ENCODE measurements around the gene KCTD5. TPM values are rescaled to one million over a fixed set of nuclear protein-coding genes. Genes with fewer than 3 reads are reported as not detected.
"Not testable (repeated sequence)": the region's sequence is repeated elsewhere in the genome, so short reads cannot be mapped to it uniquely, and the experiment has no call there.

Gene KCTD5
- polyA plus RNA-seq, 1 donor (not counting 4 experiments of a cell fraction or from before 2014, with no cell fraction given), result 29.0 TPM

DNA sequence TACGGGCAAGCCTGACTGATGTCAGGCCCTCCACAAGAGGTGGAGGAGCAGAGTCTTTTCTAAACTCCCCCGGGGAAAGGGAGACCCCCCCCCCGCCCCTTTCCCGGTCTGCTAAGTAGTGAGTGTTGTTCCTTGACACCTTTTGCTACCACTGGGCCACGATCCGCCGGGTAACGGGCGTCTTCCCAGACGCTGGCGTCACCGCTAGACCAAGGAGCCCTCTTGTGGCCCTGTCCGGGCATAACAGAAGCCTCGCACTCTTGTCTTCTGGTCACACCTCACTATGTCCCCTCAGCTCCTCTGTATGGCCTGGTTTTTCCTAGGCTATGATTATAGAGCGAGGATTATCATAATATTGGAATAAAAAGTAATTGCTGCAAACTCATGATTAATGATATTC, 12.3 kb upstream of the KCTD5 start:
- H3K27ac ChIP-seq (ENCODE audit: control insufficient read depth, insufficient read depth, low read length); H3K4me2 ChIP-seq (ENCODE audit: control insufficient read depth, extremely low read depth, insufficient read depth, low read depth, low read length); H3K9me3 ChIP-seq (ENCODE audit: control insufficient read depth, low read depth, low read length); H3K27me3 ChIP-seq (ENCODE audit: control insufficient read depth, extremely low read depth, insufficient read depth, low read length); FAIRE-seq; H3K4me3 ChIP-seq (ENCODE audit: control insufficient read depth in 2 of 3, extremely low read depth in 1 of 3, insufficient read depth in 2 of 3, low read depth in 1 of 3, low read length in 3 of 3); H4K20me1 ChIP-seq (ENCODE audit: control insufficient read depth, extremely low read depth, insufficient read depth, low read length); H3K9me1 ChIP-seq (ENCODE audit: control insufficient read depth, extremely low read depth, insufficient read depth, low read length); dilution Hi-C loops (cut with MboI; ENCODE audit: extremely low pct_ligation_motif_present, low sequenced_read_pairs); DNase-seq (ENCODE audit: low read depth, low spot score); H2AFZ ChIP-seq (ENCODE audit: control insufficient read depth, low read length); H3K9ac ChIP-seq (ENCODE audit: control insufficient read depth, extremely low read depth, insufficient read depth, low read length); H3K36me3 ChIP-seq (ENCODE audit: control insufficient read depth in 2 of 2, extremely low read depth in 1 of 2, insufficient read depth in 2 of 2, low read length in 2 of 2): not testable (repeated sequence)
- Histone ChIP-seq H3K79me2 (ENCODE audit: control insufficient read depth, insufficient read depth, low read length) (peaks cover 12% of the 10 kb centered on the region), H3K4me1 (ENCODE audit: control insufficient read depth, extremely low read depth, insufficient read depth, low read length) (peaks cover 13% of the 10 kb centered on the region)
- TF ChIP-seq, protein P1, sequence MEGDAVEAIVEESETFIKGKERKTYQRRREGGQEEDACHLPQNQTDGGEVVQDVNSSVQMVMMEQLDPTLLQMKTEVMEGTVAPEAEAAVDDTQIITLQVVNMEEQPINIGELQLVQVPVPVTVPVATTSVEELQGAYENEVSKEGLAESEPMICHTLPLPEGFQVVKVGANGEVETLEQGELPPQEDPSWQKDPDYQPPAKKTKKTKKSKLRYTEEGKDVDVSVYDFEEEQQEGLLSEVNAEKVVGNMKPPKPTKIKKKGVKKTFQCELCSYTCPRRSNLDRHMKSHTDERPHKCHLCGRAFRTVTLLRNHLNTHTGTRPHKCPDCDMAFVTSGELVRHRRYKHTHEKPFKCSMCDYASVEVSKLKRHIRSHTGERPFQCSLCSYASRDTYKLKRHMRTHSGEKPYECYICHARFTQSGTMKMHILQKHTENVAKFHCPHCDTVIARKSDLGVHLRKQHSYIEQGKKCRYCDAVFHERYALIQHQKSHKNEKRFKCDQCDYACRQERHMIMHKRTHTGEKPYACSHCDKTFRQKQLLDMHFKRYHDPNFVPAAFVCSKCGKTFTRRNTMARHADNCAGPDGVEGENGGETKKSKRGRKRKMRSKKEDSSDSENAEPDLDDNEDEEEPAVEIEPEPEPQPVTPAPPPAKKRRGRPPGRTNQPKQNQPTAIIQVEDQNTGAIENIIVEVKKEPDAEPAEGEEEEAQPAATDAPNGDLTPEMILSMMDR (optimal IDR thresholded peaks at IDR 0.05 in 1 of 3, IDR thresholded peaks at IDR 0.05 in 1 of 3, conservative IDR thresholded peaks at IDR 0.05 in 1 of 3; ENCODE audit: extremely low read depth in 1 of 3, insufficient read depth in 2 of 3, low read length in 3 of 3), result peak; percentile 51 to 76 (median 52)

GRCh38 chr16:2671193-2671592, 11.1 kb upstream of the KCTD5 start:
- H3K36me3 ChIP-seq (ENCODE audit: control insufficient read depth in 2 of 2, extremely low read depth in 1 of 2, insufficient read depth in 2 of 2, low read length in 2 of 2); H3K9ac ChIP-seq (ENCODE audit: control insufficient read depth, extremely low read depth, insufficient read depth, low read length); H3K4me2 ChIP-seq (ENCODE audit: control insufficient read depth, extremely low read depth, insufficient read depth, low read depth, low read length); H3K9me3 ChIP-seq (ENCODE audit: control insufficient read depth, low read depth, low read length); H3K27ac ChIP-seq (ENCODE audit: control insufficient read depth, insufficient read depth, low read length); FAIRE-seq; H3K27me3 ChIP-seq (ENCODE audit: control insufficient read depth, extremely low read depth, insufficient read depth, low read length); dilution Hi-C loops (cut with MboI; ENCODE audit: extremely low pct_ligation_motif_present, low sequenced_read_pairs); H3K4me1 ChIP-seq (ENCODE audit: control insufficient read depth, extremely low read depth, insufficient read depth, low read length); H3K9me1 ChIP-seq (ENCODE audit: control insufficient read depth, extremely low read depth, insufficient read depth, low read length); H4K20me1 ChIP-seq (ENCODE audit: control insufficient read depth, extremely low read depth, insufficient read depth, low read length); H2AFZ ChIP-seq (ENCODE audit: control insufficient read depth, low read length); DNase-seq (ENCODE audit: low read depth, low spot score); H3K4me3 ChIP-seq (ENCODE audit: control insufficient read depth in 2 of 3, extremely low read depth in 1 of 3, insufficient read depth in 2 of 3, low read depth in 1 of 3, low read length in 3 of 3): not testable (repeated sequence)
- H3K79me2 ChIP-seq (ENCODE audit: control insufficient read depth, insufficient read depth, low read length), result peaks cover 12% of the 10 kb centered on the region
- TF ChIP-seq, protein P1 (optimal IDR thresholded peaks at IDR 0.05 in 1 of 3, IDR thresholded peaks at IDR 0.05 in 1 of 3, conservative IDR thresholded peaks at IDR 0.05 in 1 of 3; ENCODE audit: extremely low read depth in 1 of 3, insufficient read depth in 2 of 3, low read length in 3 of 3), result peak in 1 of 3 experiments; percentile 26

Data from keratinocyte (primary cell).